Liver (tissue), 9 donors: ENCODE measurements around the gene MCTP1. TPM values are rescaled to one million over a fixed set of nuclear protein-coding genes. Genes with fewer than 3 reads are reported as not detected.

Experiments used
- DNase-seq: peaks from one replicate; pipeline ENCODE4 v3.0.0-alpha.2; 2017; ENCODE audit warnings: low spot score
- H3K27ac ChIP-seq, 2 donors: one replicate each; pipeline ENCODE4 v1.7.0; 2013; ENCODE audit warnings: inconsistent platforms in 2 of 2, low read length in 2 of 2, control low read depth in 1 of 2, low read depth in 1 of 2, mild to moderate bottlenecking in 1 of 2
- H3K27me3 ChIP-seq, 4 donors: one replicate each; pipeline versions ENCODE4 v1.6.1 to v1.7.0; 2013; ENCODE audit warnings: low read length in 3 of 4, inconsistent platforms in 1 of 4, mild to moderate bottlenecking in 1 of 4, moderate library complexity in 1 of 4; ENCODE audit not compliant: control insufficient read depth in 4 of 4, insufficient read depth in 4 of 4
- H3K36me3 ChIP-seq, 4 donors: one replicate each; pipeline versions ENCODE4 v1.6.1 to v1.7.0; 2013; ENCODE audit warnings: low read length in 3 of 4, mild to moderate bottlenecking in 3 of 4, low read depth in 1 of 4, moderate library complexity in 1 of 4; ENCODE audit not compliant: control insufficient read depth in 4 of 4, insufficient read depth in 3 of 4
- H3K4me1 ChIP-seq, 4 donors: one replicate each; pipeline versions ENCODE4 v1.6.1 to v1.7.0; 2013; ENCODE audit warnings: low read length in 3 of 4, mild to moderate bottlenecking in 3 of 4, moderate library complexity in 1 of 4; ENCODE audit not compliant: control insufficient read depth in 4 of 4, insufficient read depth in 4 of 4
- H3K4me3 ChIP-seq, 3 donors: one replicate each; pipeline versions ENCODE4 v1.6.1 to v1.7.0; 2013; ENCODE audit warnings: low read length in 3 of 3, control low read depth in 1 of 3, low read depth in 1 of 3, mild to moderate bottlenecking in 1 of 3
- H3K9ac ChIP-seq, 2 donors: one replicate each; pipeline ENCODE4 v1.7.0; 2013; ENCODE audit warnings: low read length in 2 of 2, mild to moderate bottlenecking in 2 of 2, moderate library complexity in 2 of 2, control low read depth in 1 of 2, low read depth in 1 of 2
- H3K9me3 ChIP-seq, 4 donors: one replicate each; pipeline versions ENCODE4 v1.6.1 to v1.7.0; 2013; ENCODE audit warnings: low read length in 3 of 4; ENCODE audit not compliant: control insufficient read depth in 4 of 4
- ATF3 ChIP-seq: IDR thresholded peaks from 2 replicates; pipeline ENCODE4 v1.6.1; 2016; ENCODE audit warnings: antibody characterized with exemption
- CTCF ChIP-seq: fragments of 150-350 bp; IDR thresholded peaks from 2 replicates; pipeline ENCODE4 v1.5.1; 2017; ENCODE audit warnings: improper control_type of control experiment, low read depth, low read length; ENCODE audit not compliant: missing input control
- EGR1 ChIP-seq, 2 donors: IDR thresholded peaks; 2 replicates each; pipeline ENCODE4 v1.6.1; 2016 to 2018; ENCODE audit warnings: antibody characterized with exemption in 2 of 2, low read depth in 2 of 2
- FOXA1 ChIP-seq: IDR thresholded peaks from 2 replicates; pipeline ENCODE4 v1.6.1; 2016; ENCODE audit warnings: antibody characterized with exemption
- FOXA2 ChIP-seq: IDR thresholded peaks from 2 replicates; pipeline ENCODE4 v1.6.1; 2016; ENCODE audit warnings: antibody characterized with exemption
- GABPA ChIP-seq, 2 donors: IDR thresholded peaks in 1 of 2; conservative IDR thresholded peaks in 1 of 2; 2 replicates each; pipeline ENCODE4 v1.6.1; 2016; ENCODE audit warnings: antibody characterized with exemption in 2 of 2, mild to moderate bottlenecking in 1 of 2, moderate library complexity in 1 of 2
- HNF4A ChIP-seq, 2 donors: conservative IDR thresholded peaks; 2 replicates each; pipeline ENCODE4 v1.6.1; 2016; ENCODE audit warnings: antibody characterized with exemption in 2 of 2, mild to moderate bottlenecking in 2 of 2
- HNF4G ChIP-seq: IDR thresholded peaks from 2 replicates; pipeline ENCODE4 v1.6.1; 2016; ENCODE audit warnings: antibody characterized with exemption
- JUND ChIP-seq, 2 donors: IDR thresholded peaks; 2 replicates each; pipeline ENCODE4 v1.6.1; 2016; ENCODE audit warnings: antibody characterized with exemption in 2 of 2
- MAX ChIP-seq: IDR thresholded peaks from 2 replicates; pipeline ENCODE4 v1.6.1; 2016; ENCODE audit warnings: antibody characterized with exemption
- NR2F2 ChIP-seq: IDR thresholded peaks from 2 replicates; pipeline ENCODE4 v1.6.1; 2016; ENCODE audit warnings: antibody characterized with exemption
- RAD21 ChIP-seq, 2 donors: IDR thresholded peaks; 2 replicates each; pipeline ENCODE4 v1.6.1; 2016; ENCODE audit warnings: antibody characterized with exemption in 2 of 2, mild to moderate bottlenecking in 2 of 2
- REST ChIP-seq: IDR thresholded peaks from 2 replicates; pipeline ENCODE4 v1.6.1; 2016; ENCODE audit warnings: antibody characterized with exemption, mild to moderate bottlenecking
- RXRA ChIP-seq, 2 donors: IDR thresholded peaks; 2 replicates each; pipeline ENCODE4 v1.6.1; 2017 to 2018; ENCODE audit warnings: antibody characterized with exemption in 2 of 2, mild to moderate bottlenecking in 1 of 2
- SP1 ChIP-seq: IDR thresholded peaks from 2 replicates; pipeline ENCODE4 v1.6.1; 2018; ENCODE audit warnings: antibody characterized with exemption, mild to moderate bottlenecking
- TAF1 ChIP-seq: conservative IDR thresholded peaks from 2 replicates; pipeline ENCODE4 v1.6.1; 2016; ENCODE audit warnings: antibody characterized with exemption, mild to moderate bottlenecking
- YY1 ChIP-seq: IDR thresholded peaks from 2 replicates; pipeline ENCODE4 v1.6.1; 2016; ENCODE audit warnings: antibody characterized with exemption, mild to moderate bottlenecking
- ZBTB33 ChIP-seq: IDR thresholded peaks from 2 replicates; pipeline ENCODE4 v1.6.1; 2016; ENCODE audit warnings: antibody characterized with exemption
- WGBS: extraction: QIAGEN DNeasy Blood & Tissue Kit; methylation state at CpG from one replicate; pipeline ENCODE4 v1.1.7; 2013; 5-methylcytosine and 5-hydroxymethylcytosine counted together
- polyA plus RNA-seq, 2 donors: library from polyadenylated mRNA; stranded (reverse) in 1 of 2; unstranded in 1 of 2; fragments of 200-250 nt in 1 of 2; fragments of >200 nt in 1 of 2; fragmentation: Nextera tagmentation in 1 of 2; extraction: Ambion mirVana in 1 of 2; gene quantifications; one replicate each; pipeline versions ENCODE4 v1.2.1 to v1.2.3, GENCODE V29; 2013 to 2015
- total RNA-seq, 2 donors: library from RNA; depleted of rRNA; stranded (reverse); fragments of >200 nt; gene quantifications; one replicate each; pipeline ENCODE4 v1.2.3, GENCODE V29; 2014
- donor health status: healthy.
- donor health status: healthy.
- donor health status: healthy.
- donor health status: healthy.
- donor health status: healthy.

Gene MCTP1
- total and polyA plus RNA-seq, 4 donors, result 0.67 to 7.6 (median 4.3) TPM

- no peak for DNase-seq
- TF ChIP-seq YY1 (no peak), FOXA1 (no peak), EGR1 (IDR thresholded peaks at IDR 0.05; ENCODE audit: low read depth in 2 of 2) (no peak), GABPA (IDR thresholded peaks at IDR 0.05 in 1 of 2, conservative IDR thresholded peaks at IDR 0.05 in 1 of 2) (no peak), JUND (IDR thresholded peaks at IDR 0.05) (no peak), SP1 (no peak), ATF3 (no peak), TAF1 (no peak), HNF4A (conservative IDR thresholded peaks at IDR 0.05) (no peak), REST (no peak), HNF4G (no peak), RXRA (IDR thresholded peaks at IDR 0.05) (no peak), ZBTB33 (no peak), MAX (no peak)
- Histone ChIP-seq H3K9me3 (no peaks in the 10 kb centered on the region), H3K36me3 (no peaks in the 10 kb centered on the region), H3K4me3 (no peak overlapping the region), H3K4me1 (no peaks in the 10 kb centered on the region), H3K27ac (no peak overlapping the region), H3K27me3 (no peaks in the 10 kb centered on the region), H3K9ac (no peak overlapping the region)
- WGBS, result 55% methylated on average over 1 of the region's 1 CpG
Measured at GRCh38 chr5:95066048-95066447, 218.8 kb downstream of the MCTP1 start.

GRCh38 chr5:95063492-95063891, 221.4 kb downstream of the MCTP1 start:
- Histone ChIP-seq H3K27ac (no peak overlapping the region), H3K36me3 (no peaks in the 10 kb centered on the region), H3K9ac (no peak overlapping the region), H3K4me3 (no peak overlapping the region), H3K27me3 (no peaks in the 10 kb centered on the region), H3K4me1 (no peaks in the 10 kb centered on the region), H3K9me3 (no peaks in the 10 kb centered on the region)
- 69% methylated on average over 2 of the region's 2 CpGs for WGBS
- DNase-seq, result no peak
- TF ChIP-seq SP1 (no peak), HNF4A (conservative IDR thresholded peaks at IDR 0.05) (no peak), REST (no peak), NR2F2 (no peak), JUND (IDR thresholded peaks at IDR 0.05) (no peak), MAX (no peak), ZBTB33 (no peak), FOXA1 (no peak), YY1 (no peak), RAD21 (IDR thresholded peaks at IDR 0.05) (no peak), CTCF (no peak), ATF3 (no peak), FOXA2 (no peak), GABPA (IDR thresholded peaks at IDR 0.05 in 1 of 2, conservative IDR thresholded peaks at IDR 0.05 in 1 of 2) (no peak)
